Measurements from ENCODE around the gene ARL6IP4.

DNA sequence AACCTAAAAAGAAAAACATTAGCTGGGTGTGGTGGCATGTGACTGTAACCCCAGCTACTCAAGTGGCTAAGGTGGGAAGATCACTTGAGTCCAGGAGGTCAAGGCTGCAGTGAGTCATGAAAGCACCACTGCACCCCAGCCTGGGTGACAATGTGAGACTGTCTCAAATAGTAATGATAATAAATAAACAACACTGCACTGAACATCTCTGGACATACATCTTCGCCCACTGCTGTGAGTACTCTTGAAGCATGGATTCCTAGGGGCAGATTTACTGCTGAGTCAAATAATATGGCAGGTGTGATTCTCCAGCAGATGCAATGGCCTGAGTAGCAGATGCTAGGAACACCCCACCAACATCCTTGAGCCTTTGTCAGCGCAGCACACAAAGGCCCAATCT, 37.8 kb upstream of the ARL6IP4 start:
- TF ChIP-seq POLR2A (IDR thresholded peaks at IDR 0.05), result no peak
- TF ChIP-seq, protein P1, sequence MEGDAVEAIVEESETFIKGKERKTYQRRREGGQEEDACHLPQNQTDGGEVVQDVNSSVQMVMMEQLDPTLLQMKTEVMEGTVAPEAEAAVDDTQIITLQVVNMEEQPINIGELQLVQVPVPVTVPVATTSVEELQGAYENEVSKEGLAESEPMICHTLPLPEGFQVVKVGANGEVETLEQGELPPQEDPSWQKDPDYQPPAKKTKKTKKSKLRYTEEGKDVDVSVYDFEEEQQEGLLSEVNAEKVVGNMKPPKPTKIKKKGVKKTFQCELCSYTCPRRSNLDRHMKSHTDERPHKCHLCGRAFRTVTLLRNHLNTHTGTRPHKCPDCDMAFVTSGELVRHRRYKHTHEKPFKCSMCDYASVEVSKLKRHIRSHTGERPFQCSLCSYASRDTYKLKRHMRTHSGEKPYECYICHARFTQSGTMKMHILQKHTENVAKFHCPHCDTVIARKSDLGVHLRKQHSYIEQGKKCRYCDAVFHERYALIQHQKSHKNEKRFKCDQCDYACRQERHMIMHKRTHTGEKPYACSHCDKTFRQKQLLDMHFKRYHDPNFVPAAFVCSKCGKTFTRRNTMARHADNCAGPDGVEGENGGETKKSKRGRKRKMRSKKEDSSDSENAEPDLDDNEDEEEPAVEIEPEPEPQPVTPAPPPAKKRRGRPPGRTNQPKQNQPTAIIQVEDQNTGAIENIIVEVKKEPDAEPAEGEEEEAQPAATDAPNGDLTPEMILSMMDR (IDR thresholded peaks at IDR 0.05 in 4 of 5, conservative IDR thresholded peaks at IDR 0.05 in 1 of 5), result no peak
